SU-DHL-6 (cell line): ENCODE measurements around the gene KDM7A.

Source experiments
- EZH2phosphoT487 ChIP-seq: fragments of 200-600 bp; sonication (generic), shearing (Covaris generic); conservative IDR thresholded peaks from 2 replicates; pipeline ENCODE4 v1.6.1; 2018; ENCODE audit warnings: mild to moderate bottlenecking, antibody characterized with exemption, low read length, moderate library complexity, mixed read lengths
- TF ChIP-seq, protein P1 (sequence below): fragments of 200-600 bp; sonication (generic); IDR thresholded peaks from one replicate; pipeline ENCODE4 v1.5.1; 2017; ENCODE audit warnings: antibody characterized with exemption, mild to moderate bottlenecking, low read length, moderate library complexity; ENCODE audit not compliant: insufficient read depth, poor library complexity, severe bottlenecking

DNA sequence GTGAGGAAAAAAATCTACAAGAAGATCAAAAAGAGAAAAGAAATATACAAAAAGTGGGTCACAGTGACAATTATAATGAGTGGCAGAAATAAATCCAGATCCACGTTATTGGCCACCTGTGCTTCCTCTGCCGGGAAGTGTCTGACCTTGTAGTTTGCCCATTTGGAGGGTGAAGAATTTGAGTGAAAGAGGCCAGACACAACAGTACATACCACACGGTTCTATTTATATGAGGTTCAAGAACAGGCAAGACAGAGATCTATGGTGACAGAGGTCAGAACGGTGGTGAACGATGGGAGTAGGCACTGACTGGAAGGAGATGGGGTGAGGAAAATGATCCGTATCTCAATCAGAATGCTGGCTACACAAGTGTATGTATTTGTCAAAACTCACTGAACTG, 131.1 kb downstream of the KDM7A start:
- TF ChIP-seq, protein P1, sequence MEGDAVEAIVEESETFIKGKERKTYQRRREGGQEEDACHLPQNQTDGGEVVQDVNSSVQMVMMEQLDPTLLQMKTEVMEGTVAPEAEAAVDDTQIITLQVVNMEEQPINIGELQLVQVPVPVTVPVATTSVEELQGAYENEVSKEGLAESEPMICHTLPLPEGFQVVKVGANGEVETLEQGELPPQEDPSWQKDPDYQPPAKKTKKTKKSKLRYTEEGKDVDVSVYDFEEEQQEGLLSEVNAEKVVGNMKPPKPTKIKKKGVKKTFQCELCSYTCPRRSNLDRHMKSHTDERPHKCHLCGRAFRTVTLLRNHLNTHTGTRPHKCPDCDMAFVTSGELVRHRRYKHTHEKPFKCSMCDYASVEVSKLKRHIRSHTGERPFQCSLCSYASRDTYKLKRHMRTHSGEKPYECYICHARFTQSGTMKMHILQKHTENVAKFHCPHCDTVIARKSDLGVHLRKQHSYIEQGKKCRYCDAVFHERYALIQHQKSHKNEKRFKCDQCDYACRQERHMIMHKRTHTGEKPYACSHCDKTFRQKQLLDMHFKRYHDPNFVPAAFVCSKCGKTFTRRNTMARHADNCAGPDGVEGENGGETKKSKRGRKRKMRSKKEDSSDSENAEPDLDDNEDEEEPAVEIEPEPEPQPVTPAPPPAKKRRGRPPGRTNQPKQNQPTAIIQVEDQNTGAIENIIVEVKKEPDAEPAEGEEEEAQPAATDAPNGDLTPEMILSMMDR, result no peak
- TF ChIP-seq EZH2phosphoT487, result no peak
